8988T (cell line): Measurements from ENCODE around the gene DNASE1L2.
"Not testable (repeated sequence)": the region's sequence is repeated elsewhere in the genome, so short reads cannot be mapped to it uniquely, and the experiment has no call there.

ENCODE experiments used
- DNase-seq: peaks from one replicate; pipeline ENCODE4 v3.0.0; 2011

Gene DNASE1L2

DNA sequence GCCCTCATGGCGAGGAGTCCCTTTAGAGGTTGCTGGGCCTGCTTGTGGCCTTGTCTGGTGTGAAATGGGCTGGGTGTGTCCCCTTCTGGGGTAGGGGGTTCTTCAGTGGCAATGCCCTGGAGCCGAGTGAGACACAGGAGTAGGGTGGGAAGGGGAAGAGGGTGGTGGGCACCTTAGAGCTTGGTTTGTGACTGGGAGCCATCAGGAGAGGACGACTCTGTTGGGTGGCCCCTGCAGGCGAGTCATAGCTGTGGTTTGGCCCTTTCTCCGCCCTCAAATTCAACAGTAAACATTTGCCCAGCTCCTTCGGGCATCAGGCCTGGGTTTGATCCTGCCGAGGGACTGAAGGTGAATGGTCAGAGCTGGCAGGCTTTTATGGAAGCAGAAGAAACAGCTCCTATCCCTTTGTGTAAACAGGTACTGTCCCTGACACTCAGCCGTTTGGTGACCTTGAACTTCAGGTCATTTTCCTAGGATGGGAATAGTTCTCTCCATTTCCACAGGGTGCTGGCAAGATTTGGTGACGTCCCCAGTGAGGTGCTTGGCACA is 9.9 kb upstream of the DNASE1L2 start:
- no peak for DNase-seq

DNA sequence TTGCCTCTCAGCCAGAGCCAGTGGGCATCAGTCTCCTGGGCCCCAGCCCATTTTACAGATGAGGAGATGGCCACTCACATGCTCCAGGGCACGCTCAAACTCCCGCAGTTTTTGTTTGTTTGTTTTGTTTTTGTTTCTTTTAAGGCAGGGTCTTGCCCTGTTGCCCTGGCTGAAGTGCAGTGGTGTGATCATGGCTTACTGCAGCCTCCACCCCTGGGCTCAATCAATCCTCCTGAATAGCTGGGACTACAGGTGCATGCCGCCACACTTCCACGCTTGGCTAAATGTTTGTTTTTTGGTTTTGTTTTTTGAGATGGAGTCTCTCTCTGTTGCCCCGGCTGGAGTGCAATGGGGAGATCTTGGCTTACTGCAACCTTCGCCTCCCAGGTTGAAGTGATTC is 9.3 kb upstream of the DNASE1L2 start:
- no peak for DNase-seq

- no peak for DNase-seq
Measured at GRCh38 chr16:2228161-2228824, 8.0 kb upstream of the DNASE1L2 start.

DNA sequence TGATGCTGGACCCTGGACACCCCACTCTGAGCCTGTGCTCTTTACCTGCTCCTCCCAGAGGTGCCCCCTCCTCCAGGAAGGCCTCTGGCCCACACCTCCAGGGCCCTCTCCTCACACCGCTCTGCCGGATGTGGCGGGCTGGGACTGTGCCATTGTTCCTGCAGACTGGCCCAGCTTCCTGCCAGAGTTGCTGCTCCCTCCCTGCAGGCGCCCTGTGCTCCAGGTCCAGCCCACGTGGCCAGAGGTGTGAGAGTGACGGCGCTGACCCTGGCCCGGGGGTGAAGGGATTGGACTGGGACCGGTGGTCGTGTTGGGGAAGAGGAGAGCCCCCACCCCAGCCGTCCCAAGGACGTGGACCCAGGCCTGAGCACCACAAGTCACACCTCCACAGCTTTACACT is 7.2 kb upstream of the DNASE1L2 start:
- DNase-seq, result no peak

GRCh38 chr16:2229632-2230250 is 6.5 kb upstream of the DNASE1L2 start:
- no peak for DNase-seq

DNA sequence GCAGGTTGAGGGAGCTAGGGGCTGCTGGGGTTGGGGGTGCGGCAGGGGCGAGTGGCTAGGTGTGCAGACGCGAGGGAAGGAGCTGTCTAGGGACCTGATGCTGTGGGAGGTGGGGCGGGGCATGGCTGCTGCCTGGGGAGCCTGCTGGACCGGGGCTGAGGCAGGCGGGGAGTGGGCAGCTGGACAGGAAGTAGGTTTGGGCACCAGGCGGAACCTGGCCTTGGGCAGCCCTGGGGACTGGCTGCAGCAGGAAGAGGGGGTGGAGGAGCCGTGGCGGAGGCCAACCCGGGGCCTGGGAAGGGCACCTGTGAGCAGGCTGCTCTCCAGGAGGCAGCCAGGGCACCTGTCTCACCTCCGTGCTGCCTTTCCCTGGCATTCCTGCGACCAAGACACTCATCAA is 5.9 kb upstream of the DNASE1L2 start:
- no peak for DNase-seq

GRCh38 chr16:2231016-2231931 is 5.0 kb upstream of the DNASE1L2 start:
- DNase-seq, result no peak

- DNase-seq, result no peak
Measured at GRCh38 chr16:2232094-2232990, 3.9 kb upstream of the DNASE1L2 start.

DNA sequence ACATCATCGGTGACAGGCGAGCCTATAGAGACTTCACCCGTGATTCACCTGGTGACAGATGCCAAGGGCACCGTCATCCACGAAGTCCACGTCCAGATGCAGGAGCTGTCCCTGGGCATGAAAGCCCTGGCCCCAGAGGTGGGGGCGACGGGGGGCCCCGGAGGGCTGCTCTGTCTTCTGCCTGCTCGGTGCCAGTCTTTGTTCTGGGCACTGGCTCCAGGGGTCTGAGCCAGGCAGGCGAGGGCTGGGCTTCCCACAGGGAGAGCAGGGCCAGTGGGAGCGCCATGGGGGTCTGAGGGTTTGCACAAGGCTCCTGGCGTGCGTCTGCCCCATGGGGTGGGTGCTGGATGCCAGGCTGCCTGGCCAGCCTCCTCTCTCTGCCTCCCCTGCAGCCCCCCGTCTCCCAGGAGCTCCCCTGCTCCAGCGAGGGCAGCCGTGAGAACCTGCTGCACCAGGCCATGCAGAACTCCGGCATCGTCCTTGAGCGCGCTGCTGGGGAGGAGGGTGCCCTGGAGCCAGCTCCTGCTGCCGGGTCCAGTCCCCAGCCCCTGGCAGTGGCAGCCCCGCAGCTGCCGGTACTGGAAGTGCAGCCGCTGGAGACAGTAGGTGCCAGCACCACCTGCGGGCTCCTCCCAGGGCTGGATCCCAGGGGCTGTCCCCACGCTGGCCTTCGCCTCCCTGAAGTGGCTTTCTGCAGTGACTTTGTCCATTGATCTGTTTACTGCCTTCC is 3.0 kb upstream of the DNASE1L2 start:
- DNase-seq, result no peak

- no peak for DNase-seq
Measured at GRCh38 chr16:2233872-2234812, 2.1 kb upstream of the DNASE1L2 start.

DNA sequence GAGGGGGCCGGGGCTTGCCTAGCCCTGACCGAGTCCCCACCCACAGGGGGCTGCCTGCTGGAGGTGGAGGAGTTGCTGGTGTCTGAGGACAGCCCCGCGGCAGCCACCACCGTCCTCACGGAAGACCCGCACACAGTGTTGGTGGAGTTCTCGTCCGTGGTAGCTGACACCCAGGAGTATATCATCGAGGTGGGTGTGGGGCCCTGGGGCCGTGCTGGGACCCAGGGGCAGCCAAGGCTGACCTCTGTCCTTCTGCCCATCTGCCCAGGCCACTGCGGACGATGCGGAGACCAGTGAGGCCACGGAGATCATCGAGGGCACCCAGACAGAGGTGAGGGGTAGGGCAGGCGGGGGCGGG is 1.5 kb upstream of the DNASE1L2 start:
- no peak for DNase-seq

- no peak for DNase-seq
Measured at GRCh38 chr16:2235234-2235651, 1.0 kb upstream of the DNASE1L2 start.

GRCh38 chr16:2235695-2236336 is 428 bp upstream of the DNASE1L2 start:
- no peak for DNase-seq

DNA sequence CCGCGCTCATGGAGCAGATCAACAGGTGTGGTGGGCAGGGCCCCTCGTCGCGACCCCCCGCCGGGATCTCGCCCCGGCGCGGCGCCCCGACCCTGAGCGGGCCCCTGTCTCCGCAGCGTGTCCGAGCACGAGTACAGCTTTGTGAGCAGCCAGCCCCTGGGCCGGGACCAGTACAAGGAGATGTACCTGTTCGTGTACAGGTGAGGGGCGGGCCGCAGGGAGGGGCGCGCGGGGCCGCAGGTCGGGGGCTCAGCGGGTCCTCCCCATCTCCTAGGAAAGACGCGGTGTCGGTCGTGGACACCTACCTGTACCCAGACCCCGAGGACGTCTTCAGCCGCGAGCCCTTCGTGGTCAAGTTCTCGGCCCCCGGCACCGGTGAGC is 848 bp downstream of the DNASE1L2 start:
- DNase-seq, result peak; percentile 7

DNA sequence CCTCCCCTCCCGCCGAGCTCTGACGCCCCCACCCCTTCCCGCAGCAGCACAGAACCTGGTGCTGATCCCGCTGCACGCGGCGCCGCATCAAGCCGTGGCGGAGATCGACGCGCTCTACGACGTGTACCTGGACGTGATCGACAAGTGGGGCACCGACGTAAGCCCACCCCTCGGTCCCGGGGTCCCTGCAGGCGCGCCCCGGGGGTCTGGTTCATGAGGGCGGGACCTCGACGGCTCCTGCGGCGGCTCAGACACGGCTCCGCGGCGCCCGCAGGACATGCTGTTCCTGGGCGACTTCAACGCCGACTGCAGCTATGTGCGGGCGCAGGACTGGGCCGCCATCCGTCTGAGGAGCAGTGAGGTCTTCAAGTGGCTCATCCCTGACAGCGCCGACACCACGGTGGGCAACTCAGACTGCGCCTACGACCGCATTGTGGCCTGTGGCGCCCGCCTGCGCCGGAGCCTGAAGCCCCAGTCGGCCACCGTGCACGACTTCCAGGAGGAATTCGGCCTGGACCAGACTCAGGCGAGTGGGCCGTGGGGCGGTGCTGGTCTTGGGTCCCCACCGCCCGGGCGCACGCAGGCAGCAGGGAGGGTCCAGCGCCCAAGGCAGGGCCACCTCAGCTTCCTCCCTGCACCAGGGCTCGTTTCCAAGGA is 1.4 kb downstream of the DNASE1L2 start:
- DNase-seq, result peak; percentile 17

DNA sequence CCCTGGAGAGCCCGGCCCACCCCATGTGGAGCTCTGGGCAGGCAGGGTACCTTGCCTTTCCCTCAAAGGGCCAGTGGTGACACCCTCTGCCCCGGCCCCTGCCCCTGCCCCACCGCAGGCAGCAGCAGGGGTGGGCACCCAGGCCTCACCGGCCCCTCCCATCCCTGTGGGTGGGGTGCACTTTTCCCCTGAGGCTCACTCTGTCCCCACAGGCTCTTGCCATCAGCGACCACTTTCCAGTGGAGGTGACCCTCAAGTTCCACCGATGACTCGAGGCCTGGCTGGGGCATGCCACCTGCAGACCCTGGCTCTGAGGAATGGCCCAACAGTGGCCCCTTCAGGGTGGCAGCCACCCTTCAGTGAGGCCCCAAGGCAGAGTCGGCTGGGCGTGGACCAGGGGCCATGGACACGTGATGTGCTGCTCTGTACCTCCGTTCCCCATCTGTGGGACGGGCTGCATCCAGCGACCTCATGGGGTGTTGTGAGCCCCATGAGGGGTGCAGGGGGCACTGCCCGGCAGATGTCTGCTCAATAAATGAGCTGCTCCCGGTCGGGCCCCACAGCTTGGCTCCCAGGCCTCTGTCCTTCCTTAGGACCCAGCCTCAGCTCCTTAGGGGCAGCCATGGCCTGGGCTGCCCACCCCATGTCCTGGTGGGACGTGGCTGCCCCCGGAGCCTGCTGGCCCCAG is 2.0 kb downstream of the DNASE1L2 start:
- peak; percentile 31 for DNase-seq

DNA sequence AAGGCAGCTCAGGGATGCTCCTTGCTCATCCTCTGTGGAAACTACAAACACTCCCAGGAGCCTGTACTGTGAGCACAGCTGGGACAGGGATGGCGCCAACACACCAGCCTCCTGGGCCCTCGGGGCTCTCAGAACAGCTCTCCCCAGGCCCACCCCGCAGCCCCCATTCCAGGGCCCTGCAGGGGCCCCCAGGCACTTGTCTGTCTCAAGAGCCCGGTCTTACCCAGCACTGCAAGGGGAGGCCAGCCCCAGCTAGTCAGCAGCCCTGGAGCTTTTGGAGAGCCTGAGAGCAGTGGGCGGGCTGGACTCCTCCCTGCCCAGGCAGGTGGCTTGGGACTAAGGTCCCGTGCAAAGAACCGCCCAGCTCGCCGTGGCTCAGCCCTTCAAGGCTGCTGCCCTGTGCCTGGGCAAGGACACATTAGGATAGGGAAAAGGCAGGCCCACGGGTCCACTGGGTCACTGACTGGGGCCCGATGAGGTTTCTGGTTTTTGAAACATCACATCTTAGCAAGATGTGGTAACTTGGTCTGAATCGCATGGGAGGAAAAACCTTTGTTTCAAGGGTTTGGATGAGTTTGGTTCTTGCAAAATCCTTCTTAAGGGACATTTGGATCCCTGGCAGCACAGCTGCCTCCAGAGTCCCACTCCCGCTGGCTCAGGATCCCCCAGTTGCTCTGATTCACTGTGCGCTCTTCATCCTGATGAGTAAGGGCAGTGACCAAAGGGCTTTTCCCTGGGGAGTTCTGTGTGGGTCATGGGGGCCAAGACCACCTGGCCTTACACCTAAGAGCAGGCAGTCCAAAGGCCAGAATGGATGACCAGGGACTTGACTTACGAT is 2.8 kb downstream of the DNASE1L2 start:
- peak; percentile 26 for DNase-seq

DNA sequence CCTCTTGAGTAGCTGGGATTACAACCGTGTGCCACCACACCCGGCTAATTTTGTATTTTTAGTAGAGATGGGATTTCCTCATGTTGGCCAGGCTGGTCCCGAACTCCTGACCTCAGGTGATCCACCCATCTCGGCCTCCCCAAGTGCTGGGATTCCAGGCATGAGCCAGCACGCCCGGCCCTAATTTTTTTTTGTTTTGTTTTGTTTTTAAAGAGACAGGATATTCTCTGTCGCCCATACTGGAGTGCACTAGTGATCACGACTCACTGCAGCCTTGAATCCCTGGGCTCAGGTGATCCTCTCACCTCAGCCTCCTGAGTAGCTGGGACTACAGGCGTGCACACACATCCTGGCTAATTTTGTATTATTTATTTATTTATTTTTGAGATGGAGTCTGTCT is 4.1 kb downstream of the DNASE1L2 start:
- not testable (repeated sequence) for DNase-seq
